ENCODE results near the gene ZFYVE21.

Gene ZFYVE21

DNA sequence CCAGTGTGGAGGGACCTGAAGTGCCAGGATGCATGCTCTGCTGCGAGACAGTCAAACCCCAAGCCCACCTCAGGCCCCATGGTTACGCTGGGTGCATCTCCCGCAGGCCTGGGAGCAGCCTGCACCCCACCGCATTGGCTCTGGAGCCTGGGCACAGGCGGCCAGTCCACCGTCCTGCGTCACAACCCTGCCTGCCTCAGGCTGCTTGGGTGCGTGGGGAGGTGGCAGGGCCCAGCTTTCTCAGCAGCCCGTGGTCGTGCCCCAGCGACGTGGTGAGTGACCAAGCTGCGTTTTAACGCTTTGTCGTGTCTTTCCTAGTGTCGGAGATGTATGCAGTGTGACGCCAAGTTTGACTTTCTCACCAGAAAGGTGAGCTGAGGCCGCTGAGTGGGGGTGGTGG is 10.9 kb downstream of the ZFYVE21 start:
- TF ChIP-seq, protein P1, sequence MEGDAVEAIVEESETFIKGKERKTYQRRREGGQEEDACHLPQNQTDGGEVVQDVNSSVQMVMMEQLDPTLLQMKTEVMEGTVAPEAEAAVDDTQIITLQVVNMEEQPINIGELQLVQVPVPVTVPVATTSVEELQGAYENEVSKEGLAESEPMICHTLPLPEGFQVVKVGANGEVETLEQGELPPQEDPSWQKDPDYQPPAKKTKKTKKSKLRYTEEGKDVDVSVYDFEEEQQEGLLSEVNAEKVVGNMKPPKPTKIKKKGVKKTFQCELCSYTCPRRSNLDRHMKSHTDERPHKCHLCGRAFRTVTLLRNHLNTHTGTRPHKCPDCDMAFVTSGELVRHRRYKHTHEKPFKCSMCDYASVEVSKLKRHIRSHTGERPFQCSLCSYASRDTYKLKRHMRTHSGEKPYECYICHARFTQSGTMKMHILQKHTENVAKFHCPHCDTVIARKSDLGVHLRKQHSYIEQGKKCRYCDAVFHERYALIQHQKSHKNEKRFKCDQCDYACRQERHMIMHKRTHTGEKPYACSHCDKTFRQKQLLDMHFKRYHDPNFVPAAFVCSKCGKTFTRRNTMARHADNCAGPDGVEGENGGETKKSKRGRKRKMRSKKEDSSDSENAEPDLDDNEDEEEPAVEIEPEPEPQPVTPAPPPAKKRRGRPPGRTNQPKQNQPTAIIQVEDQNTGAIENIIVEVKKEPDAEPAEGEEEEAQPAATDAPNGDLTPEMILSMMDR (IDR thresholded peaks at IDR 0.05; ENCODE audit: low read length, missing control alignments): no peak
- no peak overlapping the region for H3K4me3 ChIP-seq (replicated peaks; ENCODE audit: low read depth, low read length)
- DNase-seq (ENCODE audit: low read depth): no peak

DNA sequence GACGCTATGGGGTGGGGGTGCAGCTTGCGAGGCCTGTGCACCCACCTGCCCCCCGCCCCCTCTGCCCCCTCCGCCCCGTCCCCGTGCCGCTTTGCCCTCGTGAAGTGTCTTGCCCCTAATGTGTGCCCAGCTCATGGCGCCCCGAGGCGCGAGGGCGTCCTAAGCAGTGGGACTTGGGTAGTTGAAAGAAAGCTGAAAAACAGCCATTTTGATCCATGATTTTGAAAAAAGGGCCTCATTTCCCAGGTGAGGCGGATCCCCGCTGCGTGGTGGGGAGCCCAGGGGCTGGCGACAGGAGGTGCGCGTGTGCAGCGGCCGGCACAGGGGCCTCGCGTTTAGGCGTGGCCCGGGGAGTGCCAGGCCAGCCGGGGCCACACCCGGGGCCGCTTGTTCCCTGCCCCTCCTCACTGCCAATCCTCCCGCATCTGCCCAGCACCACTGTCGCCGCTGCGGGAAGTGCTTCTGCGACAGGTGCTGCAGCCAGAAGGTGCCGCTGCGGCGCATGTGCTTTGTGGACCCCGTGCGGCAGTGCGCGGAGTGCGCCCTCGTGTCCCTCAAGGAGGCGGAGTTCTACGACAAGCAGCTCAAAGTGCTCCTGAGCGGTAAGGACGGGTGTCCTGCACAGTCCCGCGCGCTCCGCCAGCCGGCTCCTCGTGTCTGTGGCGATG is 11.8 kb downstream of the ZFYVE21 start:
- H3K4me3 ChIP-seq (replicated peaks; ENCODE audit: low read depth, low read length): no peak overlapping the region

DNA sequence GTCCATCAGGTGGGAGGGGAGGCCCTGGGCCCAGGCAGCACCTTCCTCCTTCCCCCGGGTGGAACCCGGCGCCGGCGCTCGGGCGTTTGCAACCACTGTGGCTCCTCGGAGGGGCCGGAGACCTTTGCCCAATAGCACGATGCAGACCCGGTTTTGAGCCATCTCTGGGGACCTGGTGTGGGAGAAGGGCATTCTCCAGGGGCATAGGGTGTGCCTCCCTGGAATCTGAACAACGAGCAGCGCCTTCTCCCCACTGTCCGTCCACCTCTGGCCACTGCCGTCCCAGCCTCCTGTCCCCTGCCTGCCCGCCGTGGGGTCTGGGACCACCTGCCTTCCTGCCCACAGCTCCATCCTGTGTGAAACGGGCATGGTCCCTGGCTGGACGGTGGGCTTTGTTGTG is 12.5 kb downstream of the ZFYVE21 start:
- H3K4me3 ChIP-seq (replicated peaks; ENCODE audit: low read depth, low read length): no peak overlapping the region
- DNase-seq (ENCODE audit: low read depth): no peak
- TF ChIP-seq, protein P1 (IDR thresholded peaks at IDR 0.05; ENCODE audit: low read length, missing control alignments): no peak

More for the DNA sequence above, 11.8 kb downstream of the ZFYVE21 start:
- TF ChIP-seq, protein P1 (IDR thresholded peaks at IDR 0.05; ENCODE audit: low read length, missing control alignments): no peak
- no peak for DNase-seq (ENCODE audit: low read depth)

DNA sequence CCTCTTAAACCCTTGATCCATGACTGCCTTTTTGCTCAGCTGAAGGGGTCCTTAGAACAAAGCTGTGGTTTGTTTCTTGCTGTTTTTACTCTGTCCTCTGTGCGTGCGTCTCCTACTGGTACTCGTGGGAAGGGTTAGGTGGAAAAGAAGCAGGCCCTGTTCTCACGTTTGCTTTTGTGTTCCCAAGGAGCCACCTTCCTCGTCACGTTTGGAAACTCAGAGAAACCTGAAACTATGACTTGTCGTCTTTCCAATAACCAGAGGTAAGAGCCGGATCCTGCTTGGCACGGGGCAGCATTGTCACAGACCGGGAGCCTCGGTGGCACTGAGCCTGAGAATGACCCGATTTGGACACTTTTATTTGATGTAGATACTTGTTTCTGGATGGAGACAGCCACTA is 13.1 kb downstream of the ZFYVE21 start:
- DNase-seq (ENCODE audit: low read depth): no peak
- no peak overlapping the region for H3K4me3 ChIP-seq (replicated peaks; ENCODE audit: low read depth, low read length)
- TF ChIP-seq, protein P1 (IDR thresholded peaks at IDR 0.05; ENCODE audit: low read length, missing control alignments): no peak

DNA sequence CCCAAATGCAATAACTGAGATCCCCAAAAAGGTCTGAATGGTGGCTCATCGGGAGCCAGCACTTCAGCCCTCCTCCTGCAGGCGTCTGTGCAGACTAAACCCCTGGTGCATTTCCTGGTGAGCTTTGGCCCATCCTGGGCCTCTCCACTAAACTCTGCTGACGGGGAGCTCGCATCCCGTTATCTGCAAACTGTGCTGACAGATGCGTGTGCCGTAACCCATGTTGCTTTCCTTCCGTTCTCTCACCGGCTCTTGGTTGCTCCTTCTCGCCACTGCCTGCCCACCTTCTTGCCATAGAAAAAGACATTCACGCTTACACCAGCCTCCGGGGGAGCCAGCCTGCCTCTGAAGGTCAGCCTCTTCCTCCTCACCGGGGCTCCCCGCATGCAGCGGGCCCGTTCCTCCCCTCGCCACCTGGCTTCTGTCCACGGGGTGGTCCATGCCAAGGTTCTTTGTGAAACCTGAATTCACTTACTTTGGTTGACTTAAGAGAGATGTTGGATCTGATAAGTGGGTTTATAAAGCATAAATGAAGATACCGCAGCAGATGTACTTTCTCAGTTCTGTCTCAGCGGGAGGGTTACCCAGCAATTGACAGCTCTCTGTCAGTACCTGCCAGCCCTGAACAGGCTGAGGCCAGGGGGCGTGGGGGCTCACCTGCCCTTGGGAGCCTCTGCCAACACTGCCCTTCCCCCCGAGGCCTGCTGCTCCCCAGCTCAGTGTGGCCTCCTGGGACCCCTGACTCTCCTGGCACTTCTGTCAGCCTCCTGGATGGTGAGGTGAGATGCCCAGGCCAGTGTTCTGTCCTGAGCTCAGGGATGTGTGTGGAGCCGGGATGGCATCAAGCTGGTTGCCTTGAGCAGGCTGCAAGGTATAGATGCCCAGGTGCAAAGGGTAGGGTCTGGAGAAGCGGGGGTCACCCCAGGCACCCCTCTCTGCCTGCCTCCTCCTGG is 14.2 kb downstream of the ZFYVE21 start:
- no peak overlapping the region for H3K4me3 ChIP-seq (replicated peaks; ENCODE audit: low read depth, low read length)
- TF ChIP-seq, protein P1 (IDR thresholded peaks at IDR 0.05; ENCODE audit: low read length, missing control alignments): no peak
- DNase-seq (ENCODE audit: low read depth): no peak

DNA sequence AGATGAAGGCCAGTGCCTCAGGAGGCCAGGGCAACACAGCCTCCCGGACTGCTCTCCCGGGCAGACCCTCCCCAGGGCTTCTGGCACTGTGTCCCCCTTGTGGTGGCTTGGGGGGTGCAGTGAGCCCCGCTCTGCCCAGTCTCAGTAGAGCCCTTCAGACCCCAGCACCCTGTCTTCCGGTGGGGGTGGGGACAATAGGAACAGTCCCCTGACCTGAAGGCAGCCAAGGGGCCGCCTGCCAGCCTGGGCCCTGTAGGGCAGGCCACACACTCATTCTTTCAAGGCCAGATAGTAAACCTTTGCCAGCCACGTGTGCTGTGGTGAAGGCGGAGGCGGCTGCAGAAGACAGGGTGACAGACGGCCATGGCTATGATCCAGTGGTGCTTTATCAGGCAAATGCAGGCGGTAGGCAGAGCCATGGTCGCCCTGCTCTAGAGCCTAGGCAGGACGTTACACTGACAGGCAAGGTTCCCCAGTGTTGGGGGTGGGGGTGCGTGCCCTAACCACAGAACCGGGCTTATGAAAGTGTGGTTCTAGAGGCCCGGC is 15.0 kb downstream of the ZFYVE21 start:
- no peak for DNase-seq (ENCODE audit: low read depth)
- TF ChIP-seq, protein P1 (IDR thresholded peaks at IDR 0.05; ENCODE audit: low read length, missing control alignments): peak; percentile 5
- H3K4me3 ChIP-seq (replicated peaks; ENCODE audit: low read depth, low read length): no peak overlapping the region
